Kidney tubule cell (primary cell): Measurements from ENCODE around the gene GPR146.

Source experiments
- DNase-seq: peaks from one replicate; pipeline ENCODE4 v3.0.0-alpha.2; 2018; ENCODE audit warnings: low spot score

GPR146 gene

GRCh38 chr7:1106063-1106792 lies 61.9 kb downstream of the GPR146 start:
- no peak for DNase-seq

GRCh38 chr7:1106793-1107421 lies 62.6 kb downstream of the GPR146 start:
- DNase-seq: no peak

GRCh38 chr7:1108264-1108920 lies 64.0 kb downstream of the GPR146 start:
- no peak for DNase-seq
